ENCODE data around the gene LRRC57. TPM values are rescaled to one million over a fixed set of nuclear protein-coding genes. Genes with fewer than 3 reads are reported as not detected.

Gene LRRC57
- total and polyA plus RNA-seq, 3 experiments from 2014 or later, result 6.8 to 24.7 (median 23.7) TPM

DNA sequence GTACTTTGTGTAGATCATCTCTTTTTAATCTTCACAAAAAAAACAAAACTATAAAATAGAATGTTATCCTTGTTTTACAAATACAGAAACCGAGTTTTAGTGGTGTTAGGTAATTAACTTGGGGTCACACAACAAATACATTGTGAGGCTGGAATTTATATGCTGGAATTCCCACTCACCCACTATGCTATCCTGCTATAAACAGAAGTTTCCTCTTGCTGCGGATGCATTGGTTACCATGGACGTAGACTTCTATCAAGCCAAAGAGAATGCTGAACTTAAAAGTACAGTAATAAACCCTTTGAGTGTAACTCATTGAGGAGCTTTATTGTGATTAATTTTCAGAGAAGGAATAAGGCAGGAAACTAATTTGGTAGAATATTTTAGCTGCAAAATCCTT lies 44.0 kb downstream of the LRRC57 start:
- CTCF ChIA-PET, result no interaction called here
- no peaks in the 10 kb centered on the region for H3K4me1 ChIP-seq (ENCODE audit: insufficient read depth, low read length)
- H3K27ac ChIP-seq (ENCODE audit: low read depth, low read length), result no peak overlapping the region
- no peaks in the 10 kb centered on the region for H3K27me3 ChIP-seq (ENCODE audit: insufficient read depth, low read length, poor library complexity, severe bottlenecking)
- Mint-ChIP-seq H3K36me3 (peaks cover 0 to 31% (median 0%) of the 10 kb centered on the region in 3 donors), H3K4me1 (peaks cover 19 to 44% (median 37%) of the 10 kb centered on the region in 3 donors), H3K4me3 (no peak overlapping the region), H3K27ac (no peak overlapping the region), H3K27me3 (peaks cover 0 to 1% of the 10 kb centered on the region in 2 donors), H3K9me3 (no peaks in the 10 kb centered on the region)
- no peaks in the 10 kb centered on the region for H3K9me3 ChIP-seq (ENCODE audit: low read length)
- DNase-seq, result no peak
- peaks cover 7% of the 10 kb centered on the region for H3K36me3 ChIP-seq (ENCODE audit: insufficient read depth, low read length)
- no peak overlapping the region for H3K4me3 ChIP-seq (ENCODE audit: low read length)
- POLR2A ChIA-PET, result no interaction called here

DNA sequence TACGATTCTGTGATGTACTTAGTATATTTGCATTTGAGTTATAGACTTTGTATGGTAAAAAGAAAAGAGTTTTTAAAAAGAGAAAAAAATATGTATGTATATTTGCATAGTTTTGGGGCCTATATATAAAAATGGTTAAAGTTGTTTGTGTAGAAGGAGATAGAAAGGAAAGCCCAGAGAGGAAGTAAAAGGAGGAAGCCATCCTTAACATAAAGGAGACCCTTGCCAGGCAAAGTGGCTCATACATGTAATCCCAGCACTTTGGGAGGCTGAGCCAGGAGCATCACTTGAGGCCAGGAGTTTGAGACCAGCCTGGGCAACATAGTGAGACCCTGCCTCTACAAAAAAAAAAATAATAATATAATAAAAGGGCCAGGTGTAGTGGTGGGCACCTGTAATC lies 44.8 kb downstream of the LRRC57 start:
- H3K4me3 ChIP-seq (ENCODE audit: low read length), result no peak overlapping the region

DNA sequence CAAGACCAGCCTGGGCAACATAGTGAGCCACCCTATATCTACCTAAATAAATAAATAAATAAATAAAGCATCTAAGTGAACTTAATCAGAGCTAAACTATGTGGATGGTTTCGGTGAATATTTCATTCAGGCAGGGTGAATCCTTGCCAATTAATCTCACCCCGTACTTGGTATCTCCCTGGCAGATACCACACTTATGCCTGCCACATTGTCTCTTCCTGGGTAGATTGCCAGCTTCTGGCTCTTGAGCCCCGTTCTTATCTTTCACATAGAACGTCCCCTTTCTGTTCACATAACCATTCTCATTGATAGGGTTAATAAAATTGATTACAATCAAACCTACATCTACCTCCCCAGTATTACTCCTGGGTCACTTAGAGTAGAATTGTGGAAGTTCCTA lies 46.1 kb downstream of the LRRC57 start:
- Histone ChIP-seq H3K9me3 (ENCODE audit: low read length) (no peaks in the 10 kb centered on the region), H3K27me3 (ENCODE audit: insufficient read depth, low read length, poor library complexity, severe bottlenecking) (no peaks in the 10 kb centered on the region), H3K27ac (ENCODE audit: low read depth, low read length) (no peak overlapping the region), H3K36me3 (ENCODE audit: insufficient read depth, low read length) (no peaks in the 10 kb centered on the region), H3K4me1 (ENCODE audit: insufficient read depth, low read length) (no peaks in the 10 kb centered on the region), H3K4me3 (ENCODE audit: low read length) (no peak overlapping the region)
- no peaks in the 10 kb centered on the region for H3K27me3 Mint-ChIP-seq
- DNase-seq, result no peak
- no peak overlapping the region for H3K4me3 Mint-ChIP-seq
- H3K4me1 Mint-ChIP-seq, result peaks cover 30 to 55% (median 39%) of the 10 kb centered on the region in 3 donors
- peaks cover 0 to 26% (median 0%) of the 10 kb centered on the region in 3 donors for H3K36me3 Mint-ChIP-seq
- ChIA-PET CTCF (no interaction called here), POLR2A (no interaction called here)
- H3K9me3 Mint-ChIP-seq, result no peaks in the 10 kb centered on the region
- no peak overlapping the region for H3K27ac Mint-ChIP-seq

More for the DNA sequence above, 44.8 kb downstream of the LRRC57 start:
- Mint-ChIP-seq H3K4me3 (no peak overlapping the region), H3K4me1 (peaks cover 21 to 48% (median 38%) of the 10 kb centered on the region in 3 donors), H3K36me3 (peaks cover 0 to 35% (median 0%) of the 10 kb centered on the region in 3 donors), H3K9me3 (no peaks in the 10 kb centered on the region), H3K27ac (peak overlapping the region in 1 of 8 donors; percentile 6), H3K27me3 (peaks cover 0 to 1% of the 10 kb centered on the region in 2 donors)
- no peaks in the 10 kb centered on the region for H3K4me1 ChIP-seq (ENCODE audit: insufficient read depth, low read length)
- ChIA-PET POLR2A (no interaction called here), CTCF (no interaction called here)
- DNase-seq, result no peak
- no peaks in the 10 kb centered on the region for H3K27me3 ChIP-seq (ENCODE audit: insufficient read depth, low read length, poor library complexity, severe bottlenecking)
- H3K36me3 ChIP-seq (ENCODE audit: insufficient read depth, low read length), result peaks cover 7% of the 10 kb centered on the region
- no peaks in the 10 kb centered on the region for H3K9me3 ChIP-seq (ENCODE audit: low read length)
- H3K27ac ChIP-seq (ENCODE audit: low read depth, low read length), result no peak overlapping the region

DNA sequence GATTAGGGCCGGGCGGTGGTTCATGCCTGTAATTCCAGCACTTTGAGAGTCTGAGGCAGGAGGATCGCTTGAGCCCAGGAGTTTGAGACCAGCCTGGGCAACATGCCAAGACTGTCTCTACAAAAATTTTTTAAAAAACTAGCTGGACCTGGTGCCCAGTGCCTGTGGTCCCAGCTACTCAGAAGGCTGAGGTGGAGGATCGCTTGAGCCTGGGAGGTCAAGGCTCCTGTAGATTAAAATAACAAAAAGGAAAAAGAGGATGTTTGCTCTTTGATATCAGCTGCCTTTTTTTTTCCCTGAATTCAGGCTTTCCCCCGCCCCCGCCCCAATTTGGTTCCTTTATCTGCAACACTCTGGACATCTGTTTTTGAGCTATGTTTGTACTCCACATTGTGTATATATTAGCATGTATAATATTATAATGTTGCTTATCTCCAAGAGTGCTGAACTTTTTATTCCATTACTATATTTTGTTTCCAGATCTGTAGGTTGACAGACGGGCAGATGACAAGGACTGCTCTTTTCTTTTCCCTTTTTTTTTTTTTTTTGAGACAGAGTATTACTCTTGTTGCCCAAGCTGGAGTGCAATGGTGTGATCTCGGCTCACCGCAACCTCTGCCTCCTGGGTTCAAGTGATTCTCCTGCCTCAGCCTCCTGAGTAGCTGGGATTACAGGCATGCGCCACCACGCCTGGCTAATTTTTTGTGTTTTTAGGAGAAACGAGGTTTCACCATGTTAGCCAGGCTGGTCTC lies 48.6 kb downstream of the LRRC57 start:
- Histone ChIP-seq H3K36me3 (ENCODE audit: insufficient read depth, low read length) (no peaks in the 10 kb centered on the region), H3K9me3 (ENCODE audit: low read length) (no peaks in the 10 kb centered on the region), H3K4me1 (ENCODE audit: insufficient read depth, low read length) (peaks cover 12% of the 10 kb centered on the region), H3K27me3 (ENCODE audit: insufficient read depth, low read length, poor library complexity, severe bottlenecking) (no peaks in the 10 kb centered on the region), H3K27ac (ENCODE audit: low read depth, low read length) (peak overlapping the region; percentile 54), H3K4me3 (ENCODE audit: low read length) (no peak overlapping the region)
- Mint-ChIP-seq H3K4me3 (no peak overlapping the region), H3K27me3 (no peaks in the 10 kb centered on the region), H3K9me3 (no peaks in the 10 kb centered on the region), H3K27ac (peak overlapping the region in 2 of 8 donors; percentile 23 to 26), H3K36me3 (peaks cover 0 to 31% (median 0%) of the 10 kb centered on the region in 3 donors), H3K4me1 (peaks cover 48 to 73% (median 59%) of the 10 kb centered on the region in 3 donors)
- no peak for DNase-seq
- POLR2A ChIA-PET, result interaction anchor here (1.4 kb wide), 1 partner anchor 9 kb away, joined by 5 read pairs; the partner anchor contains the start of gene ZNF106
- CTCF ChIA-PET, result interaction anchor here (1.3 kb wide), 1 partner anchor 81 kb away, joined by 4 read pairs; no protein-coding TSS in a partner anchor

DNA sequence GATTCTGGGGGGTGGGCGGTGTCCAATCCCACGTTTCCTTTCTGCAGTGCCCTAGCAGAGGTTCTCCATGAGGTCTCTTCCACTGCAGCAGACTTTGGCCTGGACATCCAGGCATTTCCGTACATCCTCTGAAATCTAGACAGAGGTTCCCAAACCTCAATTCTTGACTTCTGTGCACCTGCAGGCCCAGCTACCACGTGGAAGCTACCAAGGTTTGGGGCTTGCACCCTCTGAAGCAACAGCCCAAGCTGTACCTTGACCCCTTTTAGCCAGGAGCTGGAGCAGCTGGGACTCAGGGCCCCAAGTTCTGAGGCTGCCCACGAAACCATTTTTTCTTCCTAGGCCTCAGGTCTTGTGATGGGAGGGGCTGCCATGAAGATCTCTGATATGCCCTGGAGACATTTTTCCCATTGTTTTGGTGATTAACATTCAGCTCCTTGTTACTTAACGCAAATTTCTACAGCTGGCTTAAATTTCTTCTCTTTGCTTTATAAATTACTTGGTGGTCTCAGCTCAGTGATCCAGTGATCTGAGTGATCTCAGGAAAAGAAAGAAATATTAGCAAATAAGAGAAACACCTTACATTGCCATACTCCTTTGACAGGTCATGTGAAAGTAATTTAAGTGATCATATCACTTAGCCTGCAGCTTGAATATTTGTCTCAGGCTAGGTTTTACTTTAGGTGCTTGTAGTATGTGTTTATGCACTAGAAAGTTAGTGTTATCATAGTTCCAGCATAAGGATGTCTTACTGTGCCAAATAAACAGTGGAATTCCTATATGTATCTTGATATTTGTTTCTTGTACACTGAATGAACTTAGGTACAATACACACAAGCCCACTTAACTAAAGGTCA lies 50.2 kb downstream of the LRRC57 start:
- peak overlapping the region; percentile 39 for H3K27ac ChIP-seq (ENCODE audit: low read depth, low read length)
- peaks cover 28% of the 10 kb centered on the region for H3K4me1 ChIP-seq (ENCODE audit: insufficient read depth, low read length)
- peaks cover 56 to 80% (median 68%) of the 10 kb centered on the region in 3 donors for H3K4me1 Mint-ChIP-seq
- H3K4me3 ChIP-seq (ENCODE audit: low read length), result no peak overlapping the region
- DNase-seq, result no peak
- H3K27me3 Mint-ChIP-seq, result no peaks in the 10 kb centered on the region
- no peaks in the 10 kb centered on the region for H3K9me3 ChIP-seq (ENCODE audit: low read length)
- no peaks in the 10 kb centered on the region for H3K9me3 Mint-ChIP-seq
- H3K27ac Mint-ChIP-seq, result peak overlapping the region in 6 of 8 donors; percentile 1 to 82 (median 62)
- H3K27me3 ChIP-seq (ENCODE audit: insufficient read depth, low read length, poor library complexity, severe bottlenecking), result no peaks in the 10 kb centered on the region
- CTCF ChIA-PET, result no interaction called here
- peaks cover 0 to 28% (median 0%) of the 10 kb centered on the region in 3 donors for H3K36me3 Mint-ChIP-seq
- no peaks in the 10 kb centered on the region for H3K36me3 ChIP-seq (ENCODE audit: insufficient read depth, low read length)
- H3K4me3 Mint-ChIP-seq, result peak overlapping the region in 4 of 7 donors; percentile 23 to 96 (median 28)
- POLR2A ChIA-PET, result interaction anchor here (0.6 kb wide), 1 partner anchor 11 kb away, joined by 8 read pairs; no protein-coding TSS in a partner anchor

DNA sequence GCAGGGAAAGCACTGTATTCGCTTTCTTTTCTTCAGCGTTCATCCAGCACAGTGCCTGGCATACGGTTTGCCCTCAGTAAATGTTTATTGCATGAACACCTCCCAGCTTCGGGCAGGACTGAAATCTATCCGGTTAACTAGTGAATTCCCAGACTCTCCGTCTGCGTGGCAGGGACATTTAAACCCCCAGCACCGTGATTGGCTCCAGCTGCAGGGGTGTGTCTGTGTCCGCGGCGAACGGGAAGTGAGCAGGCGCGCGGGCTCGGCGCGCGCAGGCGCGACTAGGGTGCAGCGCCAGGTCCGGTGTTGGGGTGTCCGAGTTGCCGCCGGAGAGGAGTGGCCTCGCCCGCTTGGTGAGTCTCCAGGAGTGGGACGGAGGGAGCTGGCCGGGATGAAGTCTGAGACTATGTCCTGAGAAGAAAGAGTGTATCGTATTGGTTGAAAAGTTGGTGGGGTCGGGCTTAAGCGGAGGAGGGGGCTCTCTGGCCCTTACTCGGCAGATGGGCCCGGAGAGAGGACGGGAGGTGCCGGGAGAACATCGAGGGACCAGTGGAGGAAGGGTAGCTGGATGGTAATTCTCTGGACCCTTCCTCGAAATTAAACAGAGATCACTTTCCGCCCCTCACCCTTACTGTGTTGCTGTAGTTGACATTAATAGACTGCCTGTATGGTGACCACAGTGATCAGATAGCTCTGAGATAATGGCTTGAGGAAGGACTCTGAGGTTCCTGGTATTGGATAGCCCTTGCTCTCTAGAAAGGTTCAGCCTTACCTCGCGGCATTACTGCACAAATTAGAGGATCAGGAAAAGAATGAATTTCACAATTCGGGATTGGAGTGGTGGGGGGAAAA lies 53.0 kb downstream of the LRRC57 start, which contains the start of gene SNAP23:
TSS of gene SNAP23 (plus strand) at position 274 of the 852 bp plus-strand sequence. CDS start 16,213 bp downstream, outside the sequence.
- no peaks in the 10 kb centered on the region for H3K9me3 Mint-ChIP-seq
- peak within 1 kb of the TSS; percentile 92 to 100 (median 98) for H3K4me3 Mint-ChIP-seq
- H3K9me3 ChIP-seq (ENCODE audit: low read length), result no peaks in the 10 kb centered on the region
- H3K27ac Mint-ChIP-seq, result peak within 1 kb of the TSS; percentile 90 to 99 (median 96)
- H3K27ac ChIP-seq (ENCODE audit: low read depth, low read length), result peak within 1 kb of the TSS; percentile 74
- peak within 1 kb of the TSS; percentile 99 for H3K4me3 ChIP-seq (ENCODE audit: low read length)
- H3K27me3 ChIP-seq (ENCODE audit: insufficient read depth, low read length, poor library complexity, severe bottlenecking), result no peaks in the 10 kb centered on the region
- ChIA-PET CTCF (interaction anchor here (1.0 to 1.5 kb wide), 2 partner anchors 11 to 19 kb away, joined by 3 to 4 read pairs; no protein-coding TSS in a partner anchor), POLR2A (interaction anchor here (1.3 kb wide), 1 partner anchor 53 kb away, joined by 4 read pairs; the partner anchor contains the start of genes HAUS2 and LRRC57)
- peaks cover 61 to 85% (median 71%) of the 10 kb centered on the region in 3 donors for H3K4me1 Mint-ChIP-seq
- peak; percentile 76 to 90 (median 81) for DNase-seq
- peaks cover 0 to 27% (median 0%) of the 10 kb centered on the region in 3 donors for H3K36me3 Mint-ChIP-seq
- H3K27me3 Mint-ChIP-seq, result no peaks in the 10 kb centered on the region
- no peaks in the 10 kb centered on the region for H3K36me3 ChIP-seq (ENCODE audit: insufficient read depth, low read length)
- peaks cover 43% of the 10 kb centered on the region for H3K4me1 ChIP-seq (ENCODE audit: insufficient read depth, low read length)

DNA sequence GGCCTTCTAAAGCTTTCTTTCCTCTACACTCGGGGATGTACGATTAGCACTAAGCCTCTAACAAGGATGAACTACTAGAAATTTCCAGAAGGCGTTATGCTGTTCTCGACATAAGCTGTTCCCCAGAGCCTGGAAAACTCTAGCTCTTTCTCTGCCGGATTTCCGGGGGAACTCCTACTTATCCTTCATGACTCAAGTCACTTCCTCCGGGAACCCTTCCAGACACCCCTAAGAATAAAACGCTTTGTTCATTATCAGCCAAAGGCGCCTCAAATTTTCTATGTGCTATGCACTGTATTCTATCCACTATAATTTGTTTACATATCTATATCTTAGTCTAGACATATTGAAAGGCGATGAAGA lies 53.6 kb downstream of the LRRC57 start:
- H3K27ac Mint-ChIP-seq, result peak overlapping the region; percentile 90 to 99 (median 96)
- no peaks in the 10 kb centered on the region for H3K27me3 Mint-ChIP-seq
- Histone ChIP-seq H3K4me3 (ENCODE audit: low read length) (peak overlapping the region; percentile 99), H3K27ac (ENCODE audit: low read depth, low read length) (peak overlapping the region; percentile 74), H3K36me3 (ENCODE audit: insufficient read depth, low read length) (no peaks in the 10 kb centered on the region), H3K4me1 (ENCODE audit: insufficient read depth, low read length) (peaks cover 43% of the 10 kb centered on the region), H3K27me3 (ENCODE audit: insufficient read depth, low read length, poor library complexity, severe bottlenecking) (no peaks in the 10 kb centered on the region), H3K9me3 (ENCODE audit: low read length) (no peaks in the 10 kb centered on the region)
- ChIA-PET POLR2A (interaction anchor here (1.3 kb wide), 1 partner anchor 54 kb away, joined by 4 read pairs; the partner anchor contains the start of genes HAUS2 and LRRC57), CTCF (interaction anchor here (1.0 to 1.5 kb wide), 2 partner anchors 11 to 18 kb away, joined by 3 to 4 read pairs; no protein-coding TSS in a partner anchor)
- H3K4me1 Mint-ChIP-seq, result peaks cover 58 to 84% (median 65%) of the 10 kb centered on the region in 3 donors
- no peaks in the 10 kb centered on the region for H3K9me3 Mint-ChIP-seq
- peaks cover 0 to 28% (median 0%) of the 10 kb centered on the region in 3 donors for H3K36me3 Mint-ChIP-seq
- DNase-seq, result peak in 2 of 5 donors; percentile 14 to 30
- H3K4me3 Mint-ChIP-seq, result peak overlapping the region; percentile 92 to 100 (median 98)
